Activated T-helper 9 cell treated with anti-CD3 and anti-CD28 coated beads, Interleukin-2, amount 50 U/mL, for 16 hours (primary cell): Measurements from ENCODE around the gene EYS.
"Not testable (repeated sequence)": the region's sequence is repeated elsewhere in the genome, so short reads cannot be mapped to it uniquely, and the experiment has no call there.

Experiments
- DNase-seq: peaks from one replicate; pipeline ENCODE4 v3.0.0-alpha.2; 2020; ENCODE audit warnings: low read depth

Gene EYS

GRCh38 chr6:64034910-64035655 is 1671.9 kb downstream of the EYS start:
- DNase-seq: no peak

DNA sequence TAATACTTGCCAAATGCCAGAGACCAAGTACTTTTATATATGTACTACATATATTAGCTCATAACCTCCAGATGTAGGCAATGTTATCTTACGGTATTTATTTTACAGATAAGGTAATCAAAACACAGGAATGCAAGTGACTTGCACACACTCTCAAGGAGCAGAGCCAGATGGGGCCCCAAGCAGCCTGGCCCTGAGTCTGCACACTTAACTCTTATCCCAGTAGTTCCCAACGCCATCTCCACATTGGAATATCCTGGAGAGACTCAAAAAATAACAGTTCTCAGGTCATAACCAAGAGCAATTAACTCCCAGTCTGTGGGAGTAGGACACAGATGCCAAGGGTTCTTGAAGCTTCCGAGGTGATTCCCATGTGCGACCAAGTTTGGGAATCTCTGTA is 1672.7 kb downstream of the EYS start:
- DNase-seq: no peak

- DNase-seq: not testable (repeated sequence)
These were observed 1675.9 kb downstream of the EYS start for GRCh38 chr6:64030950-64031618.

DNA sequence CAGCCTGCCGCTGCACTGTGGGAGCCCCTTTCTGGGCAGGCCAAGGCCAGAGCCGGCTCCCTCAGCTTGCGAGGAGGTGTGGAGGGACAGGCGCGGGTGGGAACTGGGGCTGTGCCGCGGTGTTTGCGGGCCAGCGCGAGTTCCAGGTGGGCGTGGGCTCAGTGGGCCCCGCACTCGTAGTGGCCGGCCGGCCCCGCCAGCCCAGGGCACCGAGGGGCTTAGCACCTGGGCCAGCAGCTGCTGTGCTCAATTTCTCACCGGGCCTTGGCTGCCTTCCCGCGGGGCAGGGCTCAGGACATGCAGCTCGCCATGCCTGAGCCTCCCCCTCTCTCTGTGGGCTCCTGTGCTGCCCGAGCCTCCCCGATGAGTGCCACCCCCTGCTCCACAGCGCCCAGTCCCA is 1683.3 kb downstream of the EYS start:
- DNase-seq: no peak

GRCh38 chr6:64014595-64014994 is 1692.4 kb downstream of the EYS start:
- no peak for DNase-seq

DNA sequence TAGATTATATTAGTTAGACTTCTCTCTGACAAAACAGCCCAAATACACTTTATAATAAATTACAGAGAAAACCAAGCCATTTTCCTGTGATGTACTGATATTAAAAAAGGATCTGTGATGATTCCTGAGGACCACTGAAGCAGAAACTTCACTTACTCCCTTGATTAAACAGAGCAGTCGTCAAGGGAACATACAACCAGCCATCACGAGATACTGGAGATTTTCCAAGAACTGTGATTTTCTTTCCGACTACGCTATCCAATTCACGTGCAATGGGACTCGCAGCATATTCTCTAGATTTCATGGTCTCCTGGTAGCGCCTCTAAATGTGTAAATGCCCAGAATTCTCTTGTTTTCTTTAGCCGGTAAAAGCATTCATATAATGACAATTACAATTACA is 1694.0 kb downstream of the EYS start:
- no peak for DNase-seq

DNA sequence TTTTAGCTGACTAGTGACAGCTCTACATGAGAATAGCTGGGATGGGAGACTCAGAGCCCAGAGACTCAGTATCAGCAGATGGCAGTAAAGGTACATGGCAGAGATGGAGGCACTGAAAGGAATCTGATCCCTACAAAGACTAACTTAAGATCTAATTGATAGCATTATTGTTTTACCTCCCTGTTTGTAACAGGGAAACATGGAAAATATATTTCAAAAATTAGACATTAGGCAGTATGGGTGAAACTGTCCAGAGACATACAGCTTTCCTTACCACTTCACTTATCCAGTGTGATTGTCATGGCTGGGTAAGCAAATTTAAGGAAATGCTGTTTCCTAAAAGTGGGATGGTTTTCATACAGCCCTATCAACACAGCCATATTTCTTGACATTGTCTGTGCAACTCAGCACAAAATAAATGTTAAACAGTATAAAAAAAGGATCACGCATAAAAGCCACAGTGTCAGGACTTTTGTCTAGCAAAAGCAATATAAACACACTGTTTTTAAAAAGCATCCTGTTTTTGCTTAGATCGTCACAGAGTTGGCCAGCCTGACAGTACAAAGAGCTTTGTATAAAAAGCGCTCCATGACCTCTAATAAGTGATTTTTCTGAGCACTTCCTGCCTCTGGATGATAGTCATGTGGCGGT is 1694.5 kb downstream of the EYS start:
- no peak for DNase-seq

GRCh38 chr6:64010666-64011065 is 1696.4 kb downstream of the EYS start:
- DNase-seq: no peak

- DNase-seq: no peak
These were observed 1697.0 kb downstream of the EYS start for GRCh38 chr6:64010010-64010409.

GRCh38 chr6:64006246-64006645 is 1700.8 kb downstream of the EYS start:
- no peak for DNase-seq

- no peak for DNase-seq
These were observed 1706.1 kb downstream of the EYS start for GRCh38 chr6:64000818-64001491.

GRCh38 chr6:63999613-64000012 is 1707.4 kb downstream of the EYS start:
- DNase-seq: no peak

GRCh38 chr6:63998991-63999390 is 1708.0 kb downstream of the EYS start:
- DNase-seq: no peak

GRCh38 chr6:63997734-63998133 is 1709.3 kb downstream of the EYS start:
- no peak for DNase-seq

DNA sequence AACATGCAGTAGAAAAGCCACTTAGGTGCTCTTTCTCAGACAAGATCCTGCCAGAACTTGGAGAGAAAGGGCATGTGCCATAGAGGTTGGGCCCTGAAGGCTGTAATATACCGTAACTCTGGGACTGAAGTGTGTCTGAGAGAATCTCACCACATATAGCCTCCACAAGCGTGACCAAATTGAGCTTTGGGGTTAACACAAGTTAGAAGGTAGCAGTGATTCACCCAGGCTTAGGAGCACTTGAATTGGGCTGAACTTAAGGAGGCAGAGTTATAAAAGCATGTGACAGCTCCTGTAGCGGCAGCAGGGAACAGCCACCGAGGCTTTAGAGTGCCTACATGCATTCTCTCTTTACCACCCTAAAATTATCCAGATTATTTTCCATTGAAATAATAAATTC is 1709.8 kb downstream of the EYS start:
- no peak for DNase-seq

- no peak for DNase-seq
These were observed 1721.8 kb downstream of the EYS start for GRCh38 chr6:63985223-63985622.

DNA sequence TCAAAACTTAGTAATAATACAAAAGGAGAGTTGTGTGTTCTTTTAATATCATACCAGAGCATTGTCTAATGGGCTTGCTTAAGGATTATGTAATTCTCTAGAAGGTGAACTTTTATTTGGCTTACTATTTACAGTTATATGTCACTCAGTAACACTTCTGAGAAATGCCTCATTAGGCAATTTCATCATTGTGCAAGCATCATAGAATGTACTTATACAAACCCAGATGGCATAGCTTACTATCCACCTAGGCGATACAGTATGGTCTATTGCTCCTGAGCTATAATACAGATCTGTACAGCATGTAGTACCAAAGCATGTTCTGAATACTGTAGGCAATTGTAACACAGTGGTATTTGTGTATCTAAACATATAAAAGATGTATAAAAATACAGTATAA is 1731.3 kb downstream of the EYS start:
- no peak for DNase-seq

- no peak for DNase-seq
These were observed 1738.4 kb downstream of the EYS start for GRCh38 chr6:63968650-63969049.

DNA sequence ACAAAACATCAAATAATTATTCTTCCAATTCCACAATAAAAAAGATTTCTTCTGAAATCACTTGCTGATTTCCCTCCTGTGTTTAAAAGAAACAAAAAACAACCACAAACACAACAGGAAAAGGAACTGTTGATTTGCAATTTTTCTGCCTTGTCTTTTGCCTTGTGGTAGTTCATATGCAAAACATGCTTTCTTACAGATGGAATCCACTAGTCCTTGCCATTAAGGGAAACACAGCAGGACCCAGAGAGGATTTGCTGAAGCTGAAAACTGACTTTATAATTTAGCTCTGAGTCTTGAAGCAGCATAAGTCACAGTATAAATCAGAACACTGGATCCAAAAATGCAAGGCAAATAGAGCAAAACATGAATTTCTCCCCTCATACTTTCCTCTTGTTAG is 1742.7 kb downstream of the EYS start:
- no peak for DNase-seq

DNA sequence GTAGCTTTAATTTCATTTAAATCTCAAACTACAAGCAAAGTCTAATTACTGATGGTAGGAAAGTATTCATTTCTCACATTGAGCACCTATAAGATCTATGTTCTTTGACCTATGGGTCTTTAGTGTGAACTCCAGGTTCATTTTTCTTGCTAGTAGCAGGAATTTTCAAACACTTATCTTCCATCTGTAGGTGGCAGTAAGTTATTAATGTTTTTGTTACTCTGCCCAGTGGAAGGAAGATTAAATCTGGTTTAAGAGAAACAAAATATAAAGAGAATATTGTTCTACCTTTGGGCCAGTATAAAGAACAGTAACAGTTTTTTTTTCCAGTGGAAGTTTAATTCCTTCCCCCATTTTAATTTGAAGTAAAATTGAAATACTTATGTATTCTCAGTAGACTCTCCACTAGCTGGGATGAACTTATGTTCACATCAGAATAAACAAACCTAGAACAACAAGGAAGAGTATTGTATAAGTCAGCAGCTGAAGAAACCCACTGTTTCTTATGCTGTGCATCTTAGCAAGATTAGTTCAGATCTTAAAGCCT is 1743.2 kb downstream of the EYS start:
- DNase-seq: no peak

GRCh38 chr6:63953336-63954021 is 1753.5 kb downstream of the EYS start:
- DNase-seq: not testable (repeated sequence)
